ENCODE results near the gene ELP5. TPM values are rescaled to one million over a fixed set of nuclear protein-coding genes. Genes with fewer than 3 reads are reported as not detected.

Gene ELP5
- total RNA-seq, 4 donors from 2014 or later: 10.8 to 20.6 (median 17.1) TPM

GRCh38 chr17:7263801-7264078 lies 11.7 kb downstream of the ELP5 start:
- intact Hi-C loops (cut with DNase I; ENCODE audit: low total_unique reads): no loop called here
- WGBS, 2 donors: 48 to 54% methylated on average over 4 of the region's 4 CpGs
- no peak for DNase-seq (ENCODE audit: low spot score in 2 of 2)
- no peak for TF ChIP-seq CTCF (IDR thresholded peaks at IDR 0.05)
- TF ChIP-seq POLR2A (IDR thresholded peaks at IDR 0.05): no peak
- no peak overlapping the region for H3K4me3 ChIP-seq (ENCODE audit: low read depth, poor library complexity, severe bottlenecking)

- TF ChIP-seq POLR2A (IDR thresholded peaks at IDR 0.05) (no peak), CTCF (IDR thresholded peaks at IDR 0.05) (no peak)
- H3K4me3 ChIP-seq (ENCODE audit: low read depth, poor library complexity, severe bottlenecking): no peak overlapping the region
- 64 to 70% methylated on average over 1 of the region's 1 CpG for WGBS, 2 donors
- DNase-seq (ENCODE audit: low spot score in 2 of 2): no peak
- intact Hi-C loops (cut with DNase I; ENCODE audit: low total_unique reads): no loop called here
Observed at GRCh38 chr17:7266784-7267183, 14.8 kb downstream of the ELP5 start.

- 78 to 81% methylated on average over 8 of the region's 8 CpGs for WGBS, 2 donors
Observed at GRCh38 chr17:7279448-7279847, 27.4 kb downstream of the ELP5 start.

GRCh38 chr17:7280519-7281073 lies 28.6 kb downstream of the ELP5 start:
- DNase-seq (ENCODE audit: low spot score in 2 of 2): peak; percentile 69 to 96
- no peak for TF ChIP-seq POLR2A (IDR thresholded peaks at IDR 0.05)
- peak in 1 of 3 donors; percentile 98 for TF ChIP-seq CTCF (IDR thresholded peaks at IDR 0.05)
- H3K4me3 ChIP-seq (ENCODE audit: low read depth, poor library complexity, severe bottlenecking): peak overlapping the region; percentile 6
- 0 to 1% methylated on average over 29 of the region's 29 CpGs for WGBS, 2 donors
- intact Hi-C loops (cut with DNase I; ENCODE audit: low total_unique reads): loop anchor here (2.0 kb wide), 1 partner anchor 62 kb away; no protein-coding TSS in a partner anchor

More at GRCh38 chr17:7279448-7279847, 27.4 kb downstream of the ELP5 start:
- DNase-seq (ENCODE audit: low spot score in 2 of 2): no peak
- TF ChIP-seq CTCF (IDR thresholded peaks at IDR 0.05): no peak
- TF ChIP-seq POLR2A (IDR thresholded peaks at IDR 0.05): no peak
- no peak overlapping the region for H3K4me3 ChIP-seq (ENCODE audit: low read depth, poor library complexity, severe bottlenecking)
- intact Hi-C loops (cut with DNase I; ENCODE audit: low total_unique reads): no loop called here

- 0 to 1% methylated on average over 40 to 47 of the region's 71 CpGs for WGBS, 2 donors
- no peak for TF ChIP-seq CTCF (IDR thresholded peaks at IDR 0.05)
- no peak for TF ChIP-seq POLR2A (IDR thresholded peaks at IDR 0.05)
- peak; percentile 92 to 98 for DNase-seq (ENCODE audit: low spot score in 2 of 2)
- intact Hi-C loops (cut with DNase I; ENCODE audit: low total_unique reads): loop anchor here (2.0 kb wide), 1 partner anchor 61 kb away; no protein-coding TSS in a partner anchor
- peak within 1 kb of the TSS; percentile 29 for H3K4me3 ChIP-seq (ENCODE audit: low read depth, poor library complexity, severe bottlenecking)
Observed at GRCh38 chr17:7281074-7281952, 29.3 kb downstream of the ELP5 start, which contains the start of gene SLC2A4. Gene SLC2A4 (plus strand): TSS chr17:7281718. CDS start chr17:7281935, 217 bp downstream.
